Stimulated activated CD8-positive, alpha-beta memory T cell treated with anti-CD3 and anti-CD28 coated beads, Interleukin-7, amount 100 ng/mL, for 24 hours (primary cell): ENCODE measurements around the gene AAK1.

ENCODE experiments used
- DNase-seq: peaks from one replicate; pipeline ENCODE4 v3.0.0-alpha.2; 2020; ENCODE audit warnings: low read depth

The AAK1 gene

DNA sequence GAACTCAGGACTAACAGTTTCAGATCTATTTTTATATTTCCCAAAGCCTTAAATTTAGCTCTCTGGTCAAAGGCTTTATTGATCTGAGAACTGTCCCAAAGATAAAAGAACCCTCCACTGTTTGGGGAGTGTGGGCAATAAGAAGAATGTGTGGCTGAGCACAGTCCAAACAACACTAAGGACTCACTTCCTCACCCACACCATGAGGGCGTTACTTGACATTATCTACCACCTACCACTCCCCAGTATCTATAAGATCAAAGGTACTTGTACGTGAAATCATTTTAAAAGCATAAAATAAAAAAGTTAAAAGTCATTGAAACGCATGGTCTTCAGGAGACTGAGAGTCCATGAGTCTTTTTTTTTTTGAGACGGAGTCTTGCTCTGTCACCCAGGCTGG is 151.7 kb downstream of the AAK1 start:
- DNase-seq: no peak

DNA sequence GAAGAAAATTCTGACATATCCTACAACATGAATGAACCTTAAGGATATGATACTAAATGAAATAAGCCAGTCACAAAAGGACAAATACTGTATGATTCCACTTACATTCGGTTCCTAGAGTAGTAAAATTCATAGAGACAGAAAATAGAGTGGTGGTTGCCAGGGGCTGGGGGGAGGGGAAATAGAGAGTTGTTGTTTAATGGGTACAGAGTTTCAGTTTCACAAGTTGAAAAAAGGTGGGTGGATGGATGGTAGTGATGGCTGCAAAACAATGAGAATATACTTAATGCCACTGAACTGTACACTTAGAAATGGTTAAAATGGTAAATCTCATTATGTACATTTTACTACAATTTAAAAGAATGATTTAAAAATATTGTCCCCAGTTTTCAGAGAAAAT is 153.1 kb downstream of the AAK1 start:
- DNase-seq: no peak

GRCh38 chr2:69489793-69490192 is 153.7 kb downstream of the AAK1 start:
- no peak for DNase-seq

GRCh38 chr2:69483696-69484095 is 159.8 kb downstream of the AAK1 start:
- DNase-seq: no peak

- DNase-seq: no peak
These were observed 160.5 kb downstream of the AAK1 start for GRCh38 chr2:69483024-69483423.

DNA sequence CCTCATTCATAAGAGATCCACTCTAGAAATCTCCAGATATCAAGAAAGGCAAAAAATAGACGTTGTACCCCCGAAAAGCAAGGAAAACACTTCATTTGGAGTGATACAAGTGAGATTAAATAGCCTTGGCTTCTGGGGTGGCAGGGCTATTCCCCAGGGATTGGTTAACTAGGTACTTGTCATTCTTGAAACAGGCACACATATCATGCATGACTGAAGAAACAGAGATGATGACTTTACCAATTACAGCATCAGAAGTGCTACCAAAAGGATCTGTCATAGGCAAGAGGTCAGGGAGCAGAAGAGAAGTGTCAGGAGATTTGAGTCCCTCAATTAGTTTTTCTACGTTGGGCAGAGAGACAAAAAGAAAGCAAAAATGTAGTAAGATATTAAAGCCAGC is 161.1 kb downstream of the AAK1 start:
- DNase-seq: no peak

GRCh38 chr2:69481421-69481820 is 162.1 kb downstream of the AAK1 start:
- DNase-seq: no peak

DNA sequence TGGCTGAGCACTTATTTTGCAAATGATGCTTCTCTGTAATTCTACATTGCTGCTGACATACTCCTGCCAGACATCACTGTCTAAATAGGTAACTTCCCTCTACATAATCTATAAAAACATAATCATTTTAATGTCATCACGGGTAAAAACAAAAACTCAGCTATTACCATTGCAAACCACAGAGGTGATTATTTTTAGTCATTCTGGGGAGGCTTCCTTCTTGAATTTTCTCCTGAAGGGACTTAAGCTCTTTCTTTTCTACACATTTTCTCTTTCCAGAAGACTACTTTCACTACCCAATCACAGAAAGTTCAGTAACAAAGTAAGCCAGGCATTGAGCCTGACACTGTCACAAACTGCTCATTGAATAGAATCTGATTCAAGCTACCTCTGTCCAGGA is 165.9 kb downstream of the AAK1 start:
- no peak for DNase-seq

- no peak for DNase-seq
These were observed 168.9 kb downstream of the AAK1 start for GRCh38 chr2:69474688-69475087.

- DNase-seq: no peak
These were observed 171.7 kb downstream of the AAK1 start for GRCh38 chr2:69471793-69472192.

- no peak for DNase-seq
These were observed 172.6 kb downstream of the AAK1 start for GRCh38 chr2:69470911-69471310.

- DNase-seq: no peak
These were observed 173.8 kb downstream of the AAK1 start for GRCh38 chr2:69469784-69470183.

- DNase-seq: no peak
These were observed 174.2 kb downstream of the AAK1 start for GRCh38 chr2:69469375-69469774.

- no peak for DNase-seq
These were observed 176.8 kb downstream of the AAK1 start for GRCh38 chr2:69466728-69467127.

DNA sequence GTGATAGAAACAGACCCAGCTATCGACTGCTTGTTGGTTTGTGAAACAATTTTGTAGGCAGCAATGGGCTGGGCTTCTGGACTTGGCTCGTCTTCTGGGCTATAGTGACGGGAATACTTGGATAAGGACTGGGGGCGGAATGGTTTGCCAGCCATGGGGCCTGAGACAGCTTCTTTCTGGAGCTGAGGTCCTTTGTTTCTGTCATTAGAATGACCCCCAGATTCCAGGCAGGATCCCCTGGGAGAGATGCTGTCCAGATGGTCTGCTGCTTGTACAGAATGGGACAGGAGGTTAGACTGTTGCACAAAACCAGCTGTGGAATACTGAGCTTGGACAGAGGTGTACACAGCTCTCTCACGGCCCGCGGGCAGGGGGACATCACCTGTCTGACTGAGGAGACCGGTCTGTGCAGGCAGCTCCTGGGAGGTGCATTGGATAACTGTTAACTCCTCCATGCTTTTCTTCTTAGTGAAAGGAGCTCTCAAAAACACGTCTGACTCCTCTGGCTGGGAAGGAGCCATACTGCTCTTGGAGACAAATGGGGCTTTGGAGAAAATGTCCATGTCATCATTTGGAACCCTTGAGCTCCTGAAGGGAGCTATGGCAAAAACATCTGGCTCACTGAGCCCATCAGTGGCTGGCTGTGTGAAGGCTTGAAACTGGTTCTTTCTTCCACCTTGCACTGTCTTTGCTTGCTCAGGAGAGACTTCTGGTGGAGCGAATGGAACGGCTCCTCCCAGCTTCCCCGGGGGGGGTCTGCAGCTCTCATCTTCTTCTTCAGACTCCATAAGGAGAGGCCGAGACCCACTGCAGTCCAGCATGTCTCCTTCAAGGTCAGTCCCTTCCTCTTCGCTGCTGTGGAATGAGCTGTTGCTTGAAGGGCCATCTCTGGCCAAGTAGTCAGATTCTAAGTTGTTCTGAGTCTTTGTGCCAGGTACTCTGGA is 177.8 kb downstream of the AAK1 start:
- no peak for DNase-seq

DNA sequence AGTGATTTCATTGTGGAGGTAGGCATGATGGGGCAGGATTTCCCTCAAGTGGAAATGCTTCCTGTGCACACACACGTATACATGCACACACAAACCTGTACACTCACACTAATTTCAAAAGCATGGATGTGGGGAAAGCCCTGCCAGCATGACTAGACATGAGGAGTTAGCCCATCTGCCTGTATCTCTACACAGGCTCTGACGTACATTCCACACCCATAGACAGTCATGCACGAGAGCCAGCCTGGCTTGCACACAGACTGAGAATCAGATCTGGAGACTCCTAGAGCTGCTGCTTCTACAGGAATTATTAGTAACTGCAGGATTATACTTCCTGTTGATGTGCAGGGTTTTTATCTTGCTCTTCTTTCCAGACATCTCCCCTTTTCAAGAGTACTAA is 179.0 kb downstream of the AAK1 start:
- DNase-seq: no peak

DNA sequence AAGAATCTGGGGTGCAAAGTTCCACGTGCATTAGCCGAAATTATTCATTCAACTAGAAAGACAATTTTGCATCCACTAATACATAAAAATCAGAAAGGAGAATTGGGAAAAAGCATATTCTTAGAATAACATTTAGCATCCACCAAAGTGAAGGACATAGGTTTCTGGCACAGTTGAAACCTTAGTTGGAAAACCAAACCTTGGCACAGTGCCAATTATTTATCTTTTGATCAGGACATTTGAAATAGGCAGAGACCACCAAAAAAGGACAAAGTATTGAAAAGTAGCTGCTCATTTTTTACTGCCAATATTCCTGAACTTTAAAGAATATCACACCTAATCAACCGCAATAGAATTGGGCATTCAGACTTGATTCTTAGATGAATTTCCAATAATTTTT is 180.8 kb downstream of the AAK1 start:
- DNase-seq: no peak

GRCh38 chr2:69461404-69461803 is 182.1 kb downstream of the AAK1 start:
- DNase-seq: no peak

DNA sequence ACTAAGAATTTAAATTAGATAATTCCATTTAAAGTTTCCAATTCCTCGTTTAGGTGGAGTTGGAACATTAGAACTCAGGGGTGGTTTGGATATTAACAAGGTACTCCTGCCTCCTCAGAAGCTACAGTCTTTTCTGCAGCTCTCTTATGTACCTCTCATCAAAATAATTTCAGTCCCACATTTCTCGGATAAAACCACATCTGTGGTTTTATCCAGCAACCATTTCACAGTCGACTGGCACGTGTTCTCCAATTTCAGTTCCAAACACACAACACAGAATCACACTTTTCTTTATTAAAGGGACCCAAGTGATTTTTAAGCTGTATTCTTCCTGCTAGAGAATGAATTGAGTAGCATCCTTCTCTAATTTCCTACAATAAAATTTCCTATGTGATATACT is 183.6 kb downstream of the AAK1 start:
- no peak for DNase-seq

DNA sequence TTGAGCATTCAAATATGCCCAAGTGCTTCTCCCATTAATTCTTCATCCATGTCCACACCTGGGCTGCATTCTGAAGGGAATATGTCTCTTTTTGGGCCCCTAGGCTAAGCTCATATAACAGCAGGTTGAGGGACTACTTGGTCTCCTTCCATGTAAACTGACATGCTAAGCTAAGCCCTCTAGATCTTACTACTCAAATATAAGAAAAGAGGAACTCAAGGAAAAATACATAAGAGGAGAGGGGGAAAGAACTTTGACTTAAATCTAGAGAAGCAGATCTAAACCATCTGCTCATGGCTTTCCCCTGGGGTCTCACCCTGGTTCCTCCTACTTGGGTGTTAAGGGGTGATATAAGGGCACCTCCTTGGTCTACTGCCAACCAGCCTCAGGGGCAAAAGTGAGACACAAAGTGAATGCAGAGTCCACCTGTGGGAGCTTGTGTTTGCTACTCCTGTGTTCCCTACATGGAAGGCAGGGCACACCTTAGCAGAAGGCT is 186.5 kb downstream of the AAK1 start:
- DNase-seq: no peak

DNA sequence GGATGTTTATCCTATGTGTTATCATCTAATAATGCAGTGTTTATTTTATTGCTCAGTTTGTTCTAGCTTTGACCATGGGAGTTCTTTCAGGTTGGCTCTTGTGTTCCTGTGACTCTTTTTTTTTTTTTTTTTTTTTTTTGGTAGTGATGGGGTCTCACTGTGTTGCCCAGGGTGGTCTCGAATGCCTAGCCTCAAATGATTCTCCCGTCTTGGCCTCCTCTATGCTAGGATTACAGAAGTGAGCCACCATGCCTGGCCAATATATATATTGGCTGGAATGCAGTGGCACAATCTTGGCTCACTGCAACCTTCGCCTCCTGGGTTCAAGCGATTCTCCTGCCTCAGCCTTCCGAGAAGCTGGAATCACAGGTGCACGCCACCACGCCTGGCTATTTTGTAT is 187.4 kb downstream of the AAK1 start:
- DNase-seq: no peak

GRCh38 chr2:69454976-69455375 is 188.6 kb downstream of the AAK1 start:
- DNase-seq: no peak

GRCh38 chr2:69453475-69454129 is 189.9 kb downstream of the AAK1 start:
- DNase-seq: no peak
